Stimulated activated memory B cell treated with anti-CD40 and anti-IgM and Interleukin-4, amounts not matched to agents 10 μg/mL and 1 μg/mL and 100 μg/mL, for 72 hours (primary cell): ENCODE data around the gene NT5E.
"Not testable (repeated sequence)": the region's sequence is repeated elsewhere in the genome, so short reads cannot be mapped to it uniquely, and the experiment has no call there.

Source experiments
- ATAC-seq: fragments of 150-1000 bp; cut with Tn5 transposase; 2 replicates; pipeline ENCODE4 v1.10.0; 2021
- H3K27ac Mint-ChIP-seq: one replicate; pipeline ENCODE4 v1.8.0; 2022; ENCODE audit warnings: mild to moderate bottlenecking, mixed read lengths
- H3K27me3 Mint-ChIP-seq: one replicate; pipeline ENCODE4 v1.8.0; 2022; ENCODE audit warnings: mixed read lengths
- H3K36me3 Mint-ChIP-seq: one replicate; pipeline ENCODE4 v1.8.0; 2022; ENCODE audit warnings: mixed read lengths
- H3K4me1 Mint-ChIP-seq: one replicate; pipeline ENCODE4 v1.8.0; 2022; ENCODE audit warnings: mixed read lengths
- H3K4me3 Mint-ChIP-seq: one replicate; pipeline ENCODE4 v1.8.0; 2022; ENCODE audit warnings: mild to moderate bottlenecking, moderate library complexity, mixed read lengths
- H3K9me3 Mint-ChIP-seq: one replicate; pipeline ENCODE4 v1.8.0; 2022; ENCODE audit warnings: mixed read lengths

The NT5E gene

DNA sequence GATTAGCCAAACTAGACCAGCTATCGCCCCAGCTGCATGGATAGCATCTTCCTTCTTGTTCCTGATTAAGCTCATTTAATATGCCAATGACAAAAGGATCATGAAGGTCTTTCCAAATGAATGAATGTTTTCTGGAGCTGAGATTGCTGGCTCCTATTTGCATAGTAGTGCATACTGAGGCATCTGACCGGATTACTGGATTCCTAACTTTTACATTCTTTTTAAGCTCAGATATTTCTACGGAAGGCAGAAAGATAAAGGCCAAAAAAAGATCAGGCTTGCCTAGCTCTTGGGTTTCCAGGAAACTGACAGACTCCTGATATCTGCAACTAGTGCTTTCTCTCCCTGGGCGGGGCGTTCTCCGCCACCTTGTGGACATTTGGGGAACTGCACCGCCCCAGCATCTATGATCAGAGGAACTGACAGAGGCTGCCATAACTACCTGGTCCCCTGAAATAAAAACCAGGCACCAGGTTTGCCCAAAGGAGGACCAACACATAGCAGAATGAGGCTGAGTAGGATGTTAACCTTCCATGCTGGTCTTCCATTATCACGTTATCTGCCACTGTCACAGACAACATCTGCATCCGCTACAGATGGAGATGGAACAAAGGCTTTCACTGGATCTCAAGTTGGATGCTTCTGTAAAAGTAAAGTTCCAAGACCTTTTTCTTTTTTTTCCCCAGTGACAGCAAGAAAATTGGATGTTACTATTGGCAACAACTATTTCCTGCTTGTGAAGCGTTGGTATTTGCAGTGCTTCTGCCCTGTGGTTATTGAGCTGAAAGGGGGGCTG lies 33.2 kb downstream of the NT5E start:
- H3K4me1 Mint-ChIP-seq: peaks cover 14% of the 10 kb centered on the region
- no peak overlapping the region for H3K27ac Mint-ChIP-seq
- no peak overlapping the region for H3K4me3 Mint-ChIP-seq
- H3K36me3 Mint-ChIP-seq: peaks cover 5% of the 10 kb centered on the region
- H3K9me3 Mint-ChIP-seq: no peaks in the 10 kb centered on the region
- ATAC-seq: peak; percentile 82
- H3K27me3 Mint-ChIP-seq: no peaks in the 10 kb centered on the region

DNA sequence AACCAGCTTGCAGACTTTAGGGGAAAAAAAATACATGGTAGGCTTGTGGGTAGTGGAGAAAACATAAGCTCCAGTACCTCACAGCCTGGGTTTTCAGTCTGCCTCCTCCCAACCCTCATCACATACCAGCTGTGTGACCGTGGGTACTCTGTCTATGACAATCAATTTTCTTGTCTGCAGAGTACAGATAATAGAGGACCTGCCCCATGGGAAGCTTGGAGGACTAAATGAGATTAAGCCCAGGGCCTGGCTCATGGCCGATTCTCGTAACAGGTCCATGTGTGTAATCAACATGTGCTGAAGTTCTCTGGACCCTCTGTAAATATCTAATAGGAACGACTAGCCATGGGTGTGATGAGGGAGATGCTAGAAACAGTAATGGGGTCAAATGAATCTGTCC lies 34.0 kb downstream of the NT5E start:
- H3K36me3 Mint-ChIP-seq: peaks cover 5% of the 10 kb centered on the region
- H3K27ac Mint-ChIP-seq: no peak overlapping the region
- H3K4me1 Mint-ChIP-seq: peaks cover 14% of the 10 kb centered on the region
- H3K4me3 Mint-ChIP-seq: no peak overlapping the region
- H3K27me3 Mint-ChIP-seq: no peaks in the 10 kb centered on the region
- ATAC-seq: no peak
- H3K9me3 Mint-ChIP-seq: no peaks in the 10 kb centered on the region

- H3K4me3 Mint-ChIP-seq: no peak overlapping the region
- ATAC-seq: no peak
- peaks cover 5% of the 10 kb centered on the region for H3K36me3 Mint-ChIP-seq
- H3K9me3 Mint-ChIP-seq: no peaks in the 10 kb centered on the region
- H3K4me1 Mint-ChIP-seq: peaks cover 14% of the 10 kb centered on the region
- H3K27ac Mint-ChIP-seq: no peak overlapping the region
- no peaks in the 10 kb centered on the region for H3K27me3 Mint-ChIP-seq
Observed at GRCh38 chr6:85484948-85485347, 35.1 kb downstream of the NT5E start.

- Mint-ChIP-seq H3K27ac (no peak overlapping the region), H3K4me3 (no peak overlapping the region), H3K27me3 (no peaks in the 10 kb centered on the region), H3K9me3 (no peaks in the 10 kb centered on the region), H3K4me1 (no peaks in the 10 kb centered on the region), H3K36me3 (peaks cover 29% of the 10 kb centered on the region)
- ATAC-seq: no peak
Observed at GRCh38 chr6:85490516-85491248, 40.8 kb downstream of the NT5E start.

DNA sequence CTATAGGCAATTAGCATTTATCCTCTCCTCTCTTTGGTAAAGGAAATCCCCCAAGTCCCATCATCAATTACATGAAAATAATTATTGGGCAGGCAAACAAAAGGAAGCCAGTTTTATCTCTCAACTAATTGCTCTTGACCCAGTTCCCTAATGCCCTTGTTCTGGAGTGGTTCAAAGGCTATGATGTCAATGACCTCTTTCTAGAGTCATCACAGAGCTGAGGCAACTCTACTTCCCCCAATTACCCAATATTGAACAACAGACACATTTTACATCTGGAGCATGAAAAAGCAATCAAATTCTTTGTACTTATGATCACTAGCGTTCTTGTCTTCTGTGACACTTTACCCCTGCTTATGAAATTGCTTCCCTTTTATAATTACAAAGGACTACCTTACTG lies 43.5 kb downstream of the NT5E start:
- Mint-ChIP-seq H3K4me1 (no peaks in the 10 kb centered on the region), H3K36me3 (peaks cover 50% of the 10 kb centered on the region), H3K4me3 (no peak overlapping the region), H3K27ac (no peak overlapping the region), H3K9me3 (peaks cover 17% of the 10 kb centered on the region), H3K27me3 (no peaks in the 10 kb centered on the region)
- ATAC-seq: no peak

DNA sequence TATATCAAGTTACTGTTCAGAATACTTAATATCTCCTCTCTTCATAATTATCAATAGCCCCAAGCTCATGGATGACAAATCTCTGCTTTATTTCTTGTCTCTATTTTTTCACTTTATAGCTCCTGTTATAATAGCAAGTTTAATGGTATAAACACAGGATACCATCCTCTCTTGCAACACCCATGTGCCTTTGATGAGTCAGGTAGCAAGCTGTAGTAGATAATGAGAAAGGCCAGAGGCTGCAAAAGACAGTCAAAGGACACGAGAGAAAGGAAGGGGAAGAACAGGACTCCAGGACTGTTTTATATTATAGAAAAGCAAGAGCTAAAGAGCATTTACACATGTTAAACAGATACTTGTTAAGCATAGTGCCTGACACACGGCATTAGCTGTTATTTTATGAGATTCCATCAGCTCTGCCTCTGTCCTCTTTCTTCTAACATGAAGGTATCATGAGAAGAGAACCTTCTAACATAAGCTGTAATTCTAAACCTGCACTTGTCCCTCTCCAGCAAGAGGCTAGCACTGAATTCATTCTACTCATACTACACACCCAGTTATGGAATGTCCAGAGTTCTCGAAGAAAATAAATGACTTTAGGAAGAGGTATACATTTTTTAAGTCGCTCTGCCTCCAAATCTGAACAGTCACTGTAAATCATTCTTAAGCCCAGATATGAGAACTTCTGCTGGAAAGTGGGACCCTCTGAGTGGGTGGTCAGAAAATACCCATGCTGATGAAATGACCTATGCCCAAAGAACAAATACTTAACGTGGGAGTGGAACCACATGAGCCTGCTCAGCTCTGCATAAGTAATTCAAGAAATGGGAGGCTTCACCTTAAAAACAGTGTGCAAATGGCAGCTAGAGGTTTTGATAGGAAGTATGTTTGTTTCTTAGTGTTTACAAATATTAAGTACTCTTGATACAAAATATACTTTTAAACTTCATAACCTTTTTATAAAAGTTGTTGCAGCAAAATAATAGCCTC lies 45.0 kb downstream of the NT5E start:
- no peak overlapping the region for H3K27ac Mint-ChIP-seq
- no peaks in the 10 kb centered on the region for H3K4me1 Mint-ChIP-seq
- H3K9me3 Mint-ChIP-seq: peaks cover 17% of the 10 kb centered on the region
- H3K4me3 Mint-ChIP-seq: no peak overlapping the region
- no peak for ATAC-seq
- no peaks in the 10 kb centered on the region for H3K27me3 Mint-ChIP-seq
- H3K36me3 Mint-ChIP-seq: peaks cover 58% of the 10 kb centered on the region

GRCh38 chr6:85496009-85496579 lies 46.2 kb downstream of the NT5E start:
- H3K9me3 Mint-ChIP-seq: peaks cover 17% of the 10 kb centered on the region
- no peaks in the 10 kb centered on the region for H3K4me1 Mint-ChIP-seq
- H3K36me3 Mint-ChIP-seq: peaks cover 64% of the 10 kb centered on the region
- H3K4me3 Mint-ChIP-seq: no peak overlapping the region
- no peaks in the 10 kb centered on the region for H3K27me3 Mint-ChIP-seq
- H3K27ac Mint-ChIP-seq: no peak overlapping the region
- ATAC-seq: no peak

- no peak overlapping the region for H3K4me3 Mint-ChIP-seq
- no peak overlapping the region for H3K27ac Mint-ChIP-seq
- no peak for ATAC-seq
- no peaks in the 10 kb centered on the region for H3K4me1 Mint-ChIP-seq
- no peaks in the 10 kb centered on the region for H3K27me3 Mint-ChIP-seq
- H3K36me3 Mint-ChIP-seq: peaks cover 63% of the 10 kb centered on the region
- H3K9me3 Mint-ChIP-seq: peaks cover 17% of the 10 kb centered on the region
Observed at GRCh38 chr6:85496856-85497255, 47.0 kb downstream of the NT5E start.

- no peak overlapping the region for H3K4me3 Mint-ChIP-seq
- no peaks in the 10 kb centered on the region for H3K27me3 Mint-ChIP-seq
- H3K36me3 Mint-ChIP-seq: peaks cover 63% of the 10 kb centered on the region
- no peak for ATAC-seq
- H3K4me1 Mint-ChIP-seq: no peaks in the 10 kb centered on the region
- H3K27ac Mint-ChIP-seq: no peak overlapping the region
- peaks cover 17% of the 10 kb centered on the region for H3K9me3 Mint-ChIP-seq
Observed at GRCh38 chr6:85498596-85499258, 48.8 kb downstream of the NT5E start.

GRCh38 chr6:85506441-85507093 lies 56.7 kb downstream of the NT5E start:
- no peaks in the 10 kb centered on the region for H3K27me3 Mint-ChIP-seq
- H3K4me3 Mint-ChIP-seq: no peak overlapping the region
- no peaks in the 10 kb centered on the region for H3K9me3 Mint-ChIP-seq
- ATAC-seq: no peak
- H3K36me3 Mint-ChIP-seq: peaks cover 37% of the 10 kb centered on the region
- no peak overlapping the region for H3K27ac Mint-ChIP-seq
- H3K4me1 Mint-ChIP-seq: no peaks in the 10 kb centered on the region

DNA sequence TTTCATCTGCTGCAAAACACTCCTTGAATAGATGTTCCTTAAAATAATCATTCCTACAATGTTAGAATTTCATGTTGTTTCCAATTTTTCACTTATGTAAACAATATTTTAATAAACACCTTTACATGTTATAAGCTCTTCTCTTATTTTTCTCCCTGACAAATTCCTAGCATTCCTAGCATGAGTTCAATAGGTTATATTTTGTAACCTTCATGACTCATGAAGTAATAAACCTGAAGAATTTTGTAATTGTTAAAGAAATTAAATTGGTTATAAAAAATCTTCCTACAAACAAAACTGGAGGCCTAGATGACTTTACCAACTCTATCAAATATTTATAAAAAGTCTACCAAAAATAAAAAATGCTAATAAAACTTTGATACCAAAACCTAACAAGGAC lies 66.3 kb downstream of the NT5E start:
- no peaks in the 10 kb centered on the region for H3K4me1 Mint-ChIP-seq
- H3K27ac Mint-ChIP-seq: no peak overlapping the region
- H3K27me3 Mint-ChIP-seq: no peaks in the 10 kb centered on the region
- H3K4me3 Mint-ChIP-seq: no peak overlapping the region
- ATAC-seq: no peak
- peaks cover 51% of the 10 kb centered on the region for H3K36me3 Mint-ChIP-seq
- H3K9me3 Mint-ChIP-seq: no peaks in the 10 kb centered on the region

DNA sequence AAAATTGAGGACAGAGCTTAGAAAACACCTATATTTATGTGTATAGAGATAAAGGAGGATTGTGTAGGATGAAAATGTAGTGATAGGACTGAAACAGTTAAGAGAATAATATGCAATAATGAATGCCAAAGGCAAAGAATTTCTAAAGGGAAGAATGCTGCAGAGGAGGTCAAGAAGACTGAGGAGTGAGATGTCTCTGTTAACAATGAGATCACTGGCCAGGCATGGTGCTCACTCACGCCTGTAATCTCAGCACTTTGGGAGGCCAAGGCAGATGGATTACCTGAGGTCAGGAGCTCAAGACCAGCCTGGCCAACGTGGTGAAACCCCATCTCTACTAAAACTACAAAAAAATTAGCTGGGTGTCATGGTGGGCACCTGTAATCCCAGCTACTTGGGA lies 74.4 kb downstream of the NT5E start:
- H3K4me3 Mint-ChIP-seq, H3K9me3 Mint-ChIP-seq, ATAC-seq, H3K27me3 Mint-ChIP-seq, H3K4me1 Mint-ChIP-seq, H3K27ac Mint-ChIP-seq: not testable (repeated sequence)
- H3K36me3 Mint-ChIP-seq: peaks cover 58% of the 10 kb centered on the region

DNA sequence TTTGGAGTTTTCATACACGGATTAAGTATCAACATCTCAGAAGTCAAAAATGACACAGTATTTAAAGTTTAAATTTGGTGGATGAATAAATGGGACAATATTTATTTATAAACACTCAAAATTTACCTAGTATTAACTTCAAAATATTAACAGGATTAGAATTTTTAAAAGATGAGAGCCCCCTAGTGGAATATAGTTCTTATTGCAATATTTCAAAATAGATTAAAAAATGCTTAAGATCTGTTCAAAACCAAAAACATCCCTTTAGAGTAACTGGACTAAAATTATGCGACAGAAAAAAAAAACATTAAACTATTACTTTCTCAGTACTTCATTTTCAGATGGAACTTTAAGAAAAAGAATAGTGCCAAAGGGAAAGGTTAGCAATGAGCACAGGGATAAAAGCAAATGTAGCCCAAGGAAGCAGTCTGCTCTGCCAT lies 87.2 kb downstream of the NT5E start:
- Mint-ChIP-seq H3K9me3 (no peaks in the 10 kb centered on the region), H3K4me3 (no peak overlapping the region), H3K4me1 (no peaks in the 10 kb centered on the region), H3K36me3 (peaks cover 26% of the 10 kb centered on the region), H3K27me3 (no peaks in the 10 kb centered on the region), H3K27ac (no peak overlapping the region)
- no peak for ATAC-seq

- ATAC-seq: no peak
- Mint-ChIP-seq H3K27me3 (no peaks in the 10 kb centered on the region), H3K36me3 (peaks cover 34% of the 10 kb centered on the region), H3K4me3 (no peak overlapping the region), H3K4me1 (no peaks in the 10 kb centered on the region), H3K27ac (peak overlapping the region; percentile 65), H3K9me3 (peaks cover 3% of the 10 kb centered on the region)
Observed at GRCh38 chr6:85544776-85545175, 94.9 kb downstream of the NT5E start.
